ENCODE results near the gene LHX4.

The LHX4 gene

GRCh38 chr1:180192172-180192571 is 37.9 kb upstream of the LHX4 start:
- H3K4me3 ChIP-seq (ENCODE audit: low read length) = no peak overlapping the region
- DNase-seq (ENCODE audit: low read depth) = no peak
- no peak for TF ChIP-seq CTCF (conservative IDR thresholded peaks at IDR 0.05; ENCODE audit: low read depth, low read length)

DNA sequence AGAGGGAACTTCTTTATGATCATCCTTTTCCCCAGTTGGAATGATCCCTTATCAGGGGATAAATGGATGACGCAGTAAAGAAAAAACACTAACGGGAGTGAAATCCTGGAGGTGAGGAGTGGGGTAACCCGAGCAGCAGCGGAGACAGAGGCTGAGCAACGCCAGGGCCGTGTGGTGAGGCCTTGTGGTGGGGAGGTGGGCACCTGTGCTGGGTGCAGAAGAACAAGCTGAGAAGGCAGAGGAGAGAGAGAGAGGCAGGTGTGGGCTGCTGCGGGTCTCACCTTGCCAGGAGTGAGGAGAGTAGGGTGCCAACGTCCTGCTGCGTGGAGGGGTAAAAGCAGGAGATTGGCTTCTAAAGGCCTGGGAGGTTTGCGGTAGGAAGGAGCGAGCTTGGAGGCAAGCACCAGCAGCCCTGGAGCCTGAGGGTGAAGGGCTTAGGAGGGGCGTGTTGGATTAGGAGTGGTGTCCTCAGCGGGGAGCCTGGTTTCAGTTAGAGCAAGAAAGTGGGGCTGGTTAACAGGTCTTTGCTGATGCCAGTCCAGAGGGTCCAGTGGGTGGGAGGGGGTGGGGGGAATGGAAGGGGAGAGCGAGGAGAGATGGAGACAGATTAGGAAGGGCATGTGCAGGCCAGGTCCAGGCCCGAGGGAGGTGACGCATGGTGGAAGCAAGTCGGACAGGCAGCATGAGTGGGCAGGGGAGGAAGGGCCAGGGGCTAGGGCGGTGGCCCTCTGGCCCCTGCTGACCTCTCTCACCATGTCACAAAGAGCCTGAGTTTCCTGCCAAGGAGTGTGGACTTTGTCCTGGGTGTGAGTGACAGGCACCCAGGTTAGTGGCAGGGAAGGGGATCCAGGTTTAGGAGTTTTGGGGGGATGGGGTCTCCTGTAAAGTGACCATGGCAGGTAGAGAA is 36.7 kb upstream of the LHX4 start:
- no peak overlapping the region for H3K4me3 ChIP-seq (ENCODE audit: low read length)
- TF ChIP-seq CTCF (conservative IDR thresholded peaks at IDR 0.05; ENCODE audit: low read depth, low read length) = no peak

GRCh38 chr1:180194048-180194425 is 36.0 kb upstream of the LHX4 start:
- DNase-seq (ENCODE audit: low read depth) = no peak
- H3K4me3 ChIP-seq (ENCODE audit: low read length) = no peak overlapping the region
- TF ChIP-seq CTCF (conservative IDR thresholded peaks at IDR 0.05; ENCODE audit: low read depth, low read length) = no peak

More for the DNA sequence above, 36.7 kb upstream of the LHX4 start:
- no peak for DNase-seq (ENCODE audit: low read depth)

GRCh38 chr1:180194546-180195207 is 35.4 kb upstream of the LHX4 start:
- no peak overlapping the region for H3K4me3 ChIP-seq (ENCODE audit: low read length)
- TF ChIP-seq CTCF (conservative IDR thresholded peaks at IDR 0.05; ENCODE audit: low read depth, low read length) = no peak
- DNase-seq (ENCODE audit: low read depth) = no peak

DNA sequence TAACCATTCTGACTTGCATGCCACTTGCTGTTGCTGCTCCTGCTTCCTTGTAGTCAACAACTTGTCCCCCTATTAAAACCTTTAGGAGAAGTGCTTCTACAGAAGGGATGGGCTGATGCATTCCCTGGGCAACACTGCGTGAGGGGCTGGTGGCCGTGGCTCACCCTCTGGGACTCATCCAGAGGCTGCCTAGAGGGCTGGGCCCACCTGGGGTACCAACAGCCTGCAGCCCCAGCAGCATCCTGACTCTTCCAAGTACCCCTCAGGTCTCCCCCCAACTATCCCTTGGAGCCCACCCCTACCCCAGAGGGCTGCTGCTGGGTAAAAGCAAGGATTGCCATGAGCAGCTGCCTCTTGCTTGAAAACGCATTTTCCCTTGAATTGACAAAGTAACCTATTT is 34.7 kb upstream of the LHX4 start:
- DNase-seq (ENCODE audit: low read depth) = no peak
- H3K4me3 ChIP-seq (ENCODE audit: low read length) = no peak overlapping the region
- TF ChIP-seq CTCF (conservative IDR thresholded peaks at IDR 0.05; ENCODE audit: low read depth, low read length) = no peak

GRCh38 chr1:180195916-180196315 is 34.1 kb upstream of the LHX4 start:
- no peak for TF ChIP-seq CTCF (conservative IDR thresholded peaks at IDR 0.05; ENCODE audit: low read depth, low read length)
- H3K4me3 ChIP-seq (ENCODE audit: low read length) = no peak overlapping the region
- DNase-seq (ENCODE audit: low read depth) = no peak

Measured in retinal pigment epithelial cell (primary cell).